NOMO-1 treated with DMSO at 0.1 percent for 48 hours (cell line): ENCODE data around the gene PIK3AP1.
"Not testable (repeated sequence)": the region's sequence is repeated elsewhere in the genome, so short reads cannot be mapped to it uniquely, and the experiment has no call there.

ENCODE experiments used
- DNase-seq: peaks from one replicate; lab custom pipeline; 2025; ENCODE audit not compliant: unreplicated experiment; lab: John Stamatoyannopoulos, UW

Gene PIK3AP1, protein sequence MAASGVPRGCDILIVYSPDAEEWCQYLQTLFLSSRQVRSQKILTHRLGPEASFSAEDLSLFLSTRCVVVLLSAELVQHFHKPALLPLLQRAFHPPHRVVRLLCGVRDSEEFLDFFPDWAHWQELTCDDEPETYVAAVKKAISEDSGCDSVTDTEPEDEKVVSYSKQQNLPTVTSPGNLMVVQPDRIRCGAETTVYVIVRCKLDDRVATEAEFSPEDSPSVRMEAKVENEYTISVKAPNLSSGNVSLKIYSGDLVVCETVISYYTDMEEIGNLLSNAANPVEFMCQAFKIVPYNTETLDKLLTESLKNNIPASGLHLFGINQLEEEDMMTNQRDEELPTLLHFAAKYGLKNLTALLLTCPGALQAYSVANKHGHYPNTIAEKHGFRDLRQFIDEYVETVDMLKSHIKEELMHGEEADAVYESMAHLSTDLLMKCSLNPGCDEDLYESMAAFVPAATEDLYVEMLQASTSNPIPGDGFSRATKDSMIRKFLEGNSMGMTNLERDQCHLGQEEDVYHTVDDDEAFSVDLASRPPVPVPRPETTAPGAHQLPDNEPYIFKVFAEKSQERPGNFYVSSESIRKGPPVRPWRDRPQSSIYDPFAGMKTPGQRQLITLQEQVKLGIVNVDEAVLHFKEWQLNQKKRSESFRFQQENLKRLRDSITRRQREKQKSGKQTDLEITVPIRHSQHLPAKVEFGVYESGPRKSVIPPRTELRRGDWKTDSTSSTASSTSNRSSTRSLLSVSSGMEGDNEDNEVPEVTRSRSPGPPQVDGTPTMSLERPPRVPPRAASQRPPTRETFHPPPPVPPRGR

DNA sequence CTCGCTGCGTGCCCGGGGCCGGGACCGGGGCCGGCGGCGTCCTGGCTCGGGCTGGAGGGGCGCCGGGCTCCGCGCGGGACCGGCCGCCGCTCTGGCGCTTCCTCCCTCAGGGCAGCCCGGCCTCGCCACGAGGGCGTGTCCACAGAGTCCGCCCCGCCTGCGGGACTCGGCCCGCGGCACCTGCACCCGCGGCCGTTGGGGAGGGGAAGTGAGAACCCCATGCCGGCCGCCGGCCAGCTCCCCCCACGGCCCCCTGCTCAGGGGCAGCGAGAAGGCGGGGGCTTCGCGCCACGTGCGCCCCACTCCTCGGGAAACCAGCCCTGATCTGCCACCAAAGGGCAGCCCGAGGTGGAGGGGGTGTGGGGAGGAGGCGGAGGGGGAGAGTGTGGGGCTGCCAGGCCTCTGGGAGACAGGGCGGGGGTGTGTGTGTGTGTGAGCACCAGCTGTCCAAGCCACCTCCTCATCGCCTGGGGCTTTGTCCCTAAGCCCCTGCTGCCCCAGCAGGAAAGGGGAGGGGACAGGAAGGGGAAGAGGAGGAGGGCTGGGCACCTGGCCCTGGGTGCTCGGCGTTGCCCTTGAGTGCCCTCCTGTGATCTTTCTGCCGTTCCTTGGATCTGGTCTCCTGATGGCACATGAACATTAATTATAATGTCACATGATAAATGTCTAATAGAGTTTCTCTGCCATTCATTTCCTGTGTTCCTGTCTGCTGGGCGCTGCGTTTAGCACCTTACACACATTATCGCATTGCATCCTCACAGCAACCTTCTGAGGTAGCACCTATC, at the start of gene PIK3AP1:
Gene PIK3AP1, minus strand, starts transcription at position 93 of the 785 bp plus-strand sequence. CDS start 120 bp downstream, outside the sequence.
- peak; percentile 76 for DNase-seq

DNA sequence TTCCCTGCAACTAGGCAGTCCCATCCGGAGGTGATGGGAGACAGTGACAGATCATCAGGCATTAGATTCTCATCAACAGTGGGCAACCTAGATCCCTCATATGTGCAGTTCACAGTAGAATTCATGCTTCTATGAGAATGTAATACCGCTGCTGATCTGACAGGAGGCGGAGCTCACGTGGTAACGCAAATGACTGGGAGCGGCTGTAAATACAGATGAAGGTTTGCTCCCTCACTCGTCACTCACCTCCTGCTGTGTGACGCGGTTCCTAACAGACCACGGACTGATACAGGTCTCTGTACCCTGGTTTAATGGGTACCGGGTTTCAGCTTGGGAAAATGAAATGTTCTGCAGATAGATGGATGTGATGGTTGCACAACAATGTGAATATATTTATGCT, 47.8 kb upstream of the PIK3AP1 start:
- no peak for DNase-seq

DNA sequence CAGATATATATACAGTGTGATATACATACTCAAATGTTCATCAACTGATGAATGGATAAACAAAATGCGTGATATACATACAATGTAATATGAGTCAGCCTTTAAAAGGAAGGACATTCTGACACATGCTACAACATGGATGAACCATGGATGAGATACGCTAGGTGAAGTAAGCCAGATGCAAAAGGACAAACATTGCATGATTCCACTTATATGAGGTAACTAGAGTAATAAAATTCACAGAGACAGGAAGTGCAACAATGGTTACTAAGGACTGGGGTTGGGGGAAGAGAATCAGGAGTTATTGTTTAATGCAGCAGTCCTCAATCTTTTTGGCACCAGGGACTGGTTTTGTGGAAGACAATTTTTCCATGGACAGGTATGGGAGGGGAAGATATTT, 47.3 kb upstream of the PIK3AP1 start:
- peak; percentile 12 for DNase-seq

DNA sequence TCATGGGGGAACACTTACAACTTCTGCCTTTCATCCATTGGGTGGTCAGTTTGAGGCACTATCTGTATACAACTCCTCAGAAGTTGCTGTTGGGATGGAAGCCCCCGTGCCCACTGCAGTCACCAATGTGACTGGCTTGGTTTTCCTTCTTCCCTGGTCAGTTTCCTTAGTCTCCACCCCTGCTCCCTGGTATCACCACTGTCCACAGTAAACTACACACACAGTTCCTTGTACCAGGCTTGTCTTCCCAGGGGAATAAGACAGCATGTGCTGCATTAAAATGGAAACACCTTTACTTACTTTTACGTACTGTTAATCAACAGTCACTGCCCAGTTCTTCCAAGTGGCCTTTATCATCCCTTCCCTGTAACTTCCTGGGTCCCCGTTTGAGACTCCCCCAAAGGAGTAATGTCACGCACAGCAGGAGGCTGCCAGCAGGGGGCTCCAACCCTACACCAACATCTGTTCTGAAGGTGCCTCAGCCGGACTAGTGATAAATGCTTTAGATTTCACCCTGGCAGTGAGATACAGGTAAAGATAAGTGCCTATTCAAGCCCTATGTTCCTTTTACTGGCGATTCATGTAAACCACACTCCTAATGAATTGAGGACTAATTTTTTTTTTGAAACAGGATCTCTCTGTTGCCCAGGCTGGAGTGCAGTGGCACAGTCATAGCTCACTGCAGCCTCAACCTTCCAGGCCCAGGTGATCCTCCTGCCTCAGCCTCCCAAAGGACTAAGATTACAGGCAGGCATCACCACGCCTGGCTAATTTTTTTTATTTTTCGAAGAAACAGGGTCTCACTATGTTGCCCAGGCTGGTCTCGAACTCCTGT, 45.3 kb upstream of the PIK3AP1 start:
- DNase-seq = peak; percentile 55

DNA sequence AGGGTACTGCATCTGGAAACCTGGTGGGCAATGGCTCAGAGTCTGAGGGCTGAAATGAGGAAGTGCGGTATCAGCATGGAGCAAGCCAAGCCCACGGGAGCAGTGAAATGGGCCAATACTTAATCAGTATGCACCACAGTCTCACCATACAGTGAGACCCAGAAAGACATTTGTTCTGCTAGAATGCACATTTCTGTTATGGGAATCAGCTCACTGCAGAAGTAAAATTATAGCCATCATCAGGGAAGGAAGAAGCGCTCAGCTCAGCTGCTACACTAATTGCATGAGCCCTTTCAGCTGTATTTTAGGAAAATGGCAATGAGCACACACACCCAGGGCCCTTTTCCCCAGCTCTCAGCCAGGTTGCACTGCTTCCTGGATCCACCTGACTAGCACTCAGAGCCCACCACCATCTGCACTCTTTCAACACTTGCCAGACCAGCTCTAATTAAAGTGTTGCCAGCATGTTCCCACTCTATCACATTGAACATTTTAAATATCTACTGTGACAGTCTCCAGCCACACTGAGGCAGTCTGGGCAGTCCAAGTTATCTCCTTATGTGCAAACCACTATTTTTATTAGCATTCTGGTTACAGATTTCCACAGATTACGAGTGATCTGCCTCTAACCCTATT, 44.2 kb upstream of the PIK3AP1 start:
- DNase-seq = peak; percentile 69

DNA sequence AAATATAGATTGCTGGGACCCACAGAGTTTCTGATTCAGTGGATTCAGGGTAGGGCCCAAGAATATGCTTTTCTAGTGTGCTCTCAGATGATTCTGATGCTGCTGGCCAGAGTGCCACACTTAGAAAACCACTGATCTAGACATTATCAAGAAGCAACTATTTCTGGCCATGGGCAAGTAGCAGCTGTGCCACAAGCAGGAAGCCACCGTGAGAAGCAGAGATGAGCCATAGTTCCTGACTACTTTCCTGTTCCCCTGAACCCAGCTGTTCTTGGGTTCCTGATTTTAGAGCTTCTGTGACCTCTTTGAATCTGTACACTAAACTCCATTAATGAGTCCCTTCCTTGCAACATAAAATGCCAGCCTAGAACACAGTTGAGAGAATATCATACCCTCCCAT, 38.1 kb upstream of the PIK3AP1 start:
- peak; percentile 77 for DNase-seq

DNA sequence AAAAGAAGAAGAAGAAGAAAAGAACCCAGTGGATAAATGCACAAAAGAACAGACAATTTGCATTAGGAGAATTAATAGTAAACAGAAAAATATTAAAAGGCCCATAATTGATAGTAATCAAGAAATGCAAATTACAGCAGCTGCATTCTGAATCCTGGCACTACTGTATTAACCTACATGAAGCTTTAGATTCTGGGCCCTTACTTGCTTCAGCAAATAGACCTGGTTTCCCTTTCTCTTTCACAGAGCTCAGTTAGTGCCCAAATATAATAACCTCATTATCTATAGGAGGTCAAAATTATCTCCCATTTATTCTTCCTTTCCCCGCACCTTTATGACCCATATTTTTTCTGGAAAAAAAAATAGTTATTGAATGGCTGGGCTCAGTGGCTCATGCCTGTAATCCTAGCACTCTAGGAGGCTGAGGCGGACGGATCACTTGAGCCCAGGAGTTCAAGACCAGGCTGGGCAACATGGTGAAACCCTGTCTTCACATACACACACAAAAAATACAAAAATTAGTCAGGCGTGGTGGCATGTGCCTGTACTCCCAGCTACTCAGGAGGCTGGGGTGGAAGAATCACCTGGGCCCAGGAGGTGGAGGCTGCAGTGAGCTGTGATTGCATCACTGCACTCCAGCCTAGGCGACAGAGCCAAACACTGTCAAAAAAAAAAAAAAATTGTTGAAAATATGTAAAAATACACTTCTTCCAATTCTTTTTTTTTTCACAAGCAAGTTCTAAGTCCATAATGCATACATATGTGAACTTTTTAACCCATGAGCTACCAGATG, 36.0 kb upstream of the PIK3AP1 start:
- DNase-seq = no peak

DNA sequence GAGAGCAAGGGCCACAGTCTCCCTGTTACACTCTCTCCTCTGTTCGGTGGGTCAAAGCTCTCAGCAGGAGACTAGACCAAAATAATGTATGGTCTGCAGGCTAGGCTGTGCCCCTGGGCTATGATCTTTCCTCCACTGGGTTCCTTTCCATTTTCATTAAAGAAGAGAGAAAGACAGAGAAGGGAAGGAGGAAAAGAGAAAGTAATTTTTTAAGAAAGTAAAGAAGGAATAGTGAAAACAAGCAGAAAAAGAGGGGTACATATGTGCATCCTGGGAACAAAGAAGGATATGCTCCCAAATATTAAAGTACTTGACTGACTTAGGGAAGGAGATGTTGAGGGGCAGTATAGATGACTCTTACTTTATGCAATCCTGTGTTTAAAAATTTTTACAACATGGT, 33.6 kb upstream of the PIK3AP1 start:
- DNase-seq = no peak

DNA sequence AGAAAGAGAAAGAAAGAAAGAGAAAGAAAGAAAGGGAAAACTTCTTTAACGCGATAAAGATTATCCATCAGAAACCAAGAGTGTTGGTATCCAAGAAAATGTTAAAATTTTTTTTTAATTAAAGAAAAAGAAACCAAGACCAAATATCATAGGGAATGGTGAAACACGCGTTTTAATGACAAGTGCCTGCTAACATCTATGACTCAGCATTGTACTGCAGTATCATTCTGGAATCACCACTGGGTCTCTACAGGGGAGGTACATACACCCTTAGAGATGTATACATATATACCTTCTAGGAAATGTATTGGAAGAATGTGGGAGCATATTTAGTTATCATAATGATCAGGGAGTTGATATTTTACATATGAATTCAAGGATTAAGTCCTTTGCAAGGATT, 32.1 kb upstream of the PIK3AP1 start:
- no peak for DNase-seq

DNA sequence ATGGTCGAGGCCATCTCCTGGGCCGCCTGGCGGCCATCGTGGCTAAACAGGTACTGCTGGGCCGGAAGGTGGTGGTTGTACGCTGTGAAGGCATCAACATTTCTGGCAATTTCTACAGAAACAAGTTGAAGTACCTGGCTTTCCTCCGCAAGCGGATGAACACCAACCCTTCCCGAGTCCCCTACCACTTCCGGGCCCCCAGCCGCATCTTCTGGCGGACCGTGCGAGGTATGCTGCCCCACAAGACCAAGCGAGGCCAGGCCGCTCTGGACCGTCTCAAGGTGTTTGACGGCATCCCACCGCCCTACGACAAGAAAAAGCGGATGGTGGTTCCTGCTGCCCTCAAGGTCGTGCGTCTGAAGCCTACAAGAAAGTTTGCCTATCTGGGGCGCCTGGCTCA, 30.0 kb upstream of the PIK3AP1 start:
- DNase-seq = not testable (repeated sequence)

DNA sequence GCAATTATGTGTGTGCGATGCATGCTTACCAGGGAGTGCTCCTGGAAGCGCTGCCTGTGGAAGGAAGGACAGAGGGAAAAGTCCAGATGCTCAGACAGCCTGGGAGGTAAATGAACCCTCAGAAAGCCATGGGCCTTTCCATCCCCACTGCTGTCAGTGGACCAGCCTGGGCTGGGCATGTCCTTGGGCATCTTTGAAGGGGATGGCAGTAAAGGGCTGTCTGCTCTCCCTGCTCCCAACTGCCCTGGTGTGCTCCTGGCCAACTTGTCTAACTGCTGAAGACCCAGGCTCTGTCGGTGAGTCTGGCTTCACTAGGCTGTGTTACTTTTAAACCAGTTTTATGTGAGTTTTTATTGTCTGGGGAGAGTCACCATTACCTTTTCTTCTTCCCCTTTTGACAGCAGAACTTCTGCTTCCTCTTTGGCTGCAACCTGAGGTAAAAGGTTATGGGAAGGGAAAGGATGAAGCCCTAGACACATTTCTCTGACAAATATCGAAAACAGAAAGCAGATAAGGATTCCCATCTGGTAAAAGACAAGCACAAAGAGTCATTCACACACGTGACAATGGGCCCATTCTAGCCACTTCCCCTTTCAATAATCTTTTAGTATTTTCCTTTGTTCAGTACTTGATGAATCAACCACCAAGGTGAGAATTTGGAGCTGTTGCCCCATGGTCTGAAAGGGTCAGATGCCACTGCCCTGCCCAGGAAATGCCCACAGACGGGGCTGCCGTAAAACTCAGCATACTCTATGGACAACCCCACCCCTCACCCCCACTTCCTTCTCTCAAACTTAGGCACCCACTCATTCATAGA, 27.6 kb upstream of the PIK3AP1 start:
- DNase-seq = peak; percentile 92

DNA sequence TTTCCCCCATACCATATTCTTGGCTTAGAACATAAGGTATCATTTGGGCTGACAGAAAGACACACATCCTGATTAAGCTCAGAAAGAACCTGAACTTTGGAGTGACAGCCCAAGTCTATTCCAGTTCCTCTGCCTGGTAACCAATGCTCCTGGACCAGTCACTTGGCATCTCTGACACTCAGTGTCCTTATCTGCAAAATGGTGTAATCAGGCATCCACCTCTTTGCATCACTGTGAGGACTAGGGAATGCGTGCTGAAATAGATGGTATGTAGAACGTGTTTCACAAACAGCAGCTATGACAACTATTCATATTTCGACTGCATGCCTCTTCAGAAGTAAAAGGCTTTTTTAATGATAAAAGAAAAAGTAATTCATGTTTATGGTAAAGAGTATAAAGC, 26.2 kb upstream of the PIK3AP1 start:
- no peak for DNase-seq

DNA sequence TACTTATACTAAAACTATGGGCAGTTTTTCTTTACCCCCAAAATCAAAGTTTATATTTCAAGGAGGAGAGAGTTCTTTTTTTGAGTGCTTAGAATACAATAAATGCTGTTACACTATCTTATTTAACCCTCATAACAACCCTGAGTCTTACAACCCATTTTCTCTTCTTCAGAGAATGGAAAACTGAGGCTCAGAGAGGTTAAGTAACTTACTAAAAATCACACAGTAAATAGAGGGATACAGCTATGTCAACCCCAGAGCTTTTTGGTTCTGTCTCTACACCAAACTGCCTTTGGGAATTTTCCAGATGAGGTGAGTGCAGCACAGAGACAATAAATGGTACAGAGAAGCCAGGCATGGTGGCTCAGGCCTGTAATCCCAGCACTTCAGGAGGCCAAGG, 25.6 kb upstream of the PIK3AP1 start:
- no peak for DNase-seq

DNA sequence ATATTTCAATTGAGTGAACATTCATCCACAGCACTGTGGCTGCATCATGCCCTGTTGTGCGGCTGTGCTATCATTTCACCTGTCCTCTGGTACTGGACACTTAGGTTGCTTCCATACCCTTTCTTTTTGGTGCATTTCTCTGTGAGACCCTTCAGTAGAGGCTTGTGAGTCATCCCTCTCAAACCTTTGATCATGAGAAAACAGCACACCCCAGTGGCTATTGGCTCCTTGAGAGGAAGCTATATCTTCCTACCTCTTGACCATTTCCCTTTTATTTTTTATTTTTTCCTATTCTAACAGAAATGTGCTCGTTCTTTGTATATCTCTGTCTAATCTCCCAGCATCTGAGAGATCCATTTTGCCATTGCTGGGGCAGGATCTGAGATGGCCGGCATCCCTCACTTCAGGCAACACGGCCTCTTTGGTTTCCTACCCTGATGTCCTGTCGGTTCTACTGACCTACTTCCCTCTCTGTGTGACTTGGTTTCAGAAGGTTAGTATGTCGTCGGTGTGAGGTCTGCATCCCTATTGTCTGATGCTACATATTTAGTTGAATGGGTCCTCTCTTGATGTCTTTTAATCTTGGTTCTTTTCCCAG, 23.8 kb upstream of the PIK3AP1 start:
- peak; percentile 65 for DNase-seq

DNA sequence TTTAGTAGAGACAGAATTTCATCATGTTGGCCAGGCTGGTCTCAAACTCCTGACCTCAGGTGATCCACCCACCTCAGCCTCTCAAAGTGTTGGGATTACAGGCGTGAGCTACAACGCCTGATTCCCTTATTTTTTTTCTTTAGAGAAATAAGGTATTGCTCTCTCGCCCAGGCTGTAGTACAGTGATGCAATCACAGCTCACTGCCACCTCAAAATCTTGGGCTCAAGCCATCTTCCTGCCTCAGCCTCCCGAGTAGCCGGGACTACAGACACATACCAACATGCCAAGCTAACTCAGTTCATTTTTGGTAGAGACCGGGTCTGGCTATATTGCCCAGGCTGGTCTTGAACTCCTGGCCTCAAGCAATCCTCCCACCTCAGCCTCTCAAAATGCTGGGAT, 21.2 kb upstream of the PIK3AP1 start:
- peak; percentile 14 for DNase-seq

DNA sequence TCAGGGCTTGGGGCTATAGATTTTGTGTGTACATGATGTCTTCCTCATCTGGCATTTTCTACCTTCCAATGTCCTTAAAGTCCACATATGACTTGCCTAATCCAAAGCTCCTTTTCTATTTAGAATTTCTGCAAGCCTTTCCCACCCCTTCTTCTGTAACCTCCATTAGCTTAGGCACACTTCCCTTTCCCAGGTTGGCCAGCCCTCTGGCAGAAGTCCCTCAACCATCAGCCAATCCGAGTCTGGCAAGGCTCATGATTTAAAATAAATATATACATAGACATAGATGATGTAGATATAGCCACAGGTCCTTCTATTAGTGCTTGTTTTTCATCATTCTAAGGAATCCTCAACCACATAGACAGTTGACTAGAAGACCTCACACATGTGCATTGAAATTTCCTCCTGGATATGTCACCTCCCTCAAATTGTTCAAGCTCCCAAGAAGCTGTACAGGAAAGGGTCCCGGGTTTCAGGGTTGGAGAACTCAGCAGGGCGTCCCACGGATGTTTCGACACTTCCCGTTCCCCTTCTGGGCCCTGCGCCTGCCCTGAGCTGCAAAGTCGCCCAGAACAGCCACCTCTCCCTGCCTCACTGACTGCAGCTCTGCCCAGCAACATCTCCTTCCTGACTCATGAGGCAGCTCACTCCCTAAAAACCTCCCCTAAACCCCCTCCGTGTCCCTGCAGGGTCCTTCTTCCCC, 20.4 kb upstream of the PIK3AP1 start:
- DNase-seq = peak; percentile 92

DNA sequence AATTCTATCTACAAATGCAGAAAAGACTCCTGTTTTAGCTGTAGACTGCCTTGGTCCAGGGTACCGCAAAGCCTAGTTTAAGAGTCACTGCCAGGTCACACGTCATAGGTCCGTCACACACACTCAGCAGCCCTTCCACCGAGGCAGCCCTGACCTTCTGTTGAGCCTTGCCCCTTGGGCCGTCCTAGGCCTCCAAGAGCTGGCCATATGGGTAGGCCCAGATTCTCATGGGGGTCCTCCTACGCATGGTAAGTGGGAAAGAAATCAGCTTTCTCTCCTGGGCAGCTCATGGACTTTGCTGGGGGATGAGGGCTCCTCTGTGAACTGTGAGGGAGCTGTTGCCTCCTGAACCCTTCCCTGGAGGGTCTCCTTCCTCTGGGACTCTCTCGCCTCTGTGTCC, 19.8 kb upstream of the PIK3AP1 start:
- DNase-seq = no peak
